IMR-90 (cell line): ENCODE data around the gene PCSK6. TPM values are rescaled to one million over a fixed set of nuclear protein-coding genes. Genes with fewer than 3 reads are reported as not detected.

ENCODE experiments used
- ATAC-seq: fragments of 200-7000 bp; cut with Tn5 transposase; 2 replicates; pipeline ENCODE4 v1.9.1; 2020; ENCODE audit warnings: low read depth, mild to moderate bottlenecking, moderate library complexity
- BruUV-seq: library from RNA; stranded (reverse); fragments of 400-500 nt; replicated peaks from 2 replicates; lab custom pipeline; 2021; lab: Mats Ljungman, UMichigan
- CTCF ChIA-PET: fragments of 300-600 bp; formaldehyde crosslinking; extraction: SDS; loops from one replicate; lab custom pipeline; 2021; ENCODE audit warnings: antibody characterized with exemption; lab: Yijun Ruan, JAX
- POLR2A ChIA-PET: fragments of 300-600 bp; sonication (Branson Sonifier 250); formaldehyde crosslinking; loops from one replicate; lab custom pipeline; 2022; ENCODE audit warnings: antibody characterized with exemption; ENCODE audit not compliant: unreplicated experiment; lab: Charles Lee
- DNase-seq: peaks from one replicate; pipeline ENCODE4 v3.0.0; 2013
- H2AFZ ChIP-seq: replicated peaks from 2 replicates; pipeline ENCODE3; 2013; ENCODE audit warnings: low read length, mild to moderate bottlenecking; ENCODE audit not compliant: poor library complexity
- H2AK5ac ChIP-seq: 2 replicates; pipeline ENCODE4 v1.6.1; 2013; ENCODE audit warnings: low read depth, low read length, inconsistent platforms
- H2AK9ac ChIP-seq: replicated peaks from 2 replicates; pipeline ENCODE3; 2013; ENCODE audit warnings: mild to moderate bottlenecking, low read depth, low read length, moderate library complexity; ENCODE audit not compliant: poor library complexity
- H2BK120ac ChIP-seq: 2 replicates; pipeline ENCODE4 v1.6.1; 2013; ENCODE audit warnings: low read depth, low read length, inconsistent platforms
- H2BK15ac ChIP-seq: 3 replicates; pipeline ENCODE4 v1.6.1; 2013; ENCODE audit warnings: low read depth, low read length, inconsistent platforms
- H2BK20ac ChIP-seq: 2 replicates; pipeline ENCODE4 v1.6.1; 2013; ENCODE audit warnings: low read depth, mild to moderate bottlenecking, inconsistent platforms, low read length, moderate library complexity
- H2BK5ac ChIP-seq: 2 replicates; pipeline ENCODE4 v1.6.1; 2013; ENCODE audit warnings: mild to moderate bottlenecking, low read depth, low read length, inconsistent platforms; ENCODE audit not compliant: poor library complexity, severe bottlenecking
- H3K14ac ChIP-seq: replicated peaks from 2 replicates; pipeline ENCODE4 v1.6.1; 2013; ENCODE audit warnings: low read depth, low read length, inconsistent platforms
- H3K18ac ChIP-seq: 2 replicates; pipeline ENCODE4 v1.6.1; 2013; ENCODE audit warnings: low read depth, low read length, control low read depth
- H3K23ac ChIP-seq: 2 replicates; pipeline ENCODE4 v1.6.1; 2013; ENCODE audit warnings: low read depth, low read length, inconsistent platforms
- H3K27ac ChIP-seq: 2 replicates; pipeline ENCODE4 v1.5.1; 2013; ENCODE audit warnings: mild to moderate bottlenecking, control low read depth, low read length; ENCODE audit not compliant: insufficient read depth
- H3K27me3 ChIP-seq: 2 replicates; pipeline ENCODE4 v1.6.1; 2013; ENCODE audit warnings: low read length; ENCODE audit not compliant: control insufficient read depth, insufficient read depth
- H3K36me3 ChIP-seq: 2 replicates; pipeline ENCODE4 v1.6.1; 2013; ENCODE audit warnings: low read length, mixed read lengths; ENCODE audit not compliant: control insufficient read depth, insufficient read depth
- H3K4ac ChIP-seq: 2 replicates; pipeline ENCODE4 v1.6.1; 2013; ENCODE audit warnings: low read depth, low read length, inconsistent platforms
- H3K4me1 ChIP-seq: 2 replicates; pipeline ENCODE4 v1.6.1; 2013; ENCODE audit warnings: low read length, mixed read lengths; ENCODE audit not compliant: control insufficient read depth, insufficient read depth
- H3K4me2 ChIP-seq: 2 replicates; pipeline ENCODE4 v1.6.1; 2013; ENCODE audit warnings: low read depth, mild to moderate bottlenecking, control low read depth, low read length, moderate library complexity
- H3K4me3 ChIP-seq: 2 replicates; pipeline ENCODE4 v1.5.1; 2013; ENCODE audit warnings: low read depth, mild to moderate bottlenecking, control low read depth, low read length, moderate library complexity; ENCODE audit not compliant: insufficient read depth
- H3K56ac ChIP-seq: 2 replicates; pipeline ENCODE4 v1.6.1; 2013; ENCODE audit warnings: low read length, inconsistent platforms; ENCODE audit not compliant: insufficient read depth; ENCODE audit errors: extremely low read depth
- H3K79me1 ChIP-seq, 2 experiments: 2 replicates each; pipeline ENCODE4 v1.6.1; 2013; ENCODE audit warnings: low read length in 2 of 2, inconsistent platforms in 1 of 2, low read depth in 1 of 2
- H3K9ac ChIP-seq: 2 replicates; pipeline ENCODE4 v1.6.1; 2013; ENCODE audit warnings: low read depth, low read length, control low read depth
- H3K9me1 ChIP-seq: 2 replicates; pipeline ENCODE4 v1.6.1; 2013; ENCODE audit warnings: low read length, inconsistent platforms; ENCODE audit not compliant: insufficient read depth
- H3K9me3 ChIP-seq: 2 replicates; pipeline ENCODE4 v1.6.1; 2013; ENCODE audit warnings: low read length; ENCODE audit not compliant: control insufficient read depth, insufficient read depth
- H4K20me1 ChIP-seq: 2 replicates; pipeline ENCODE4 v1.6.1; 2013; ENCODE audit warnings: low read length, inconsistent platforms; ENCODE audit not compliant: insufficient read depth
- H4K5ac ChIP-seq: 2 replicates; pipeline ENCODE4 v1.6.1; 2013; ENCODE audit warnings: mild to moderate bottlenecking, low read depth, low read length, control low read depth
- H4K8ac ChIP-seq, 2 experiments: 2 replicates each; pipeline ENCODE4 v1.6.1; 2013; ENCODE audit warnings: low read depth in 2 of 2, low read length in 2 of 2, control low read depth in 1 of 2, inconsistent platforms in 1 of 2
- H4K91ac ChIP-seq: 2 replicates; pipeline ENCODE4 v1.6.1; 2013; ENCODE audit warnings: low read depth, low read length, inconsistent platforms; ENCODE audit not compliant: insufficient read depth
- BHLHE40 ChIP-seq: fragments of 150-350 bp; IDR thresholded peaks from 2 replicates; pipeline ENCODE4 v1.6.1; 2016; ENCODE audit warnings: mild to moderate bottlenecking, low read depth, low read length
- CEBPB ChIP-seq: IDR thresholded peaks from 2 replicates; pipeline ENCODE4 v1.6.1; 2012; ENCODE audit warnings: low read depth, low read length, improper control_type of control experiment
- CHD1 ChIP-seq: IDR thresholded peaks from 2 replicates; pipeline ENCODE4 v1.6.1; 2012; ENCODE audit warnings: low read depth, low read length, improper control_type of control experiment
- CTCF ChIP-seq: conservative IDR thresholded peaks from 2 replicates; pipeline ENCODE4 v1.5.1; 2012; ENCODE audit warnings: mild to moderate bottlenecking, low read depth, low read length, improper control_type of control experiment
- ELK1 ChIP-seq: fragments of 150-350 bp; IDR thresholded peaks from 2 replicates; pipeline ENCODE4 v1.6.1; 2016; ENCODE audit warnings: low read depth, mild to moderate bottlenecking, low read length, moderate library complexity, borderline replicate concordance
- FOS ChIP-seq: fragments of 150-350 bp; IDR thresholded peaks from 2 replicates; pipeline ENCODE4 v1.6.1; 2016; ENCODE audit warnings: low read depth, low read length
- MAFK ChIP-seq: IDR thresholded peaks from 2 replicates; pipeline ENCODE4 v1.6.1; 2012; ENCODE audit warnings: low read depth, low read length, improper control_type of control experiment
- MAZ ChIP-seq: IDR thresholded peaks from 2 replicates; pipeline ENCODE4 v1.6.1; 2012; ENCODE audit warnings: low read depth, mild to moderate bottlenecking, low read length, improper control_type of control experiment, moderate library complexity, borderline replicate concordance
- MXI1 ChIP-seq: IDR thresholded peaks from 2 replicates; pipeline ENCODE4 v1.6.1; 2012; ENCODE audit warnings: low read depth, mild to moderate bottlenecking, low read length, moderate library complexity, borderline replicate concordance
- NFE2L2 ChIP-seq: fragments of 150-350 bp; IDR thresholded peaks from 2 replicates; pipeline ENCODE4 v1.6.1; 2016; ENCODE audit warnings: low read depth, mild to moderate bottlenecking, low read length
- POLR2A ChIP-seq: IDR thresholded peaks from 2 replicates; pipeline ENCODE4 v1.6.1; 2012; ENCODE audit warnings: mild to moderate bottlenecking, low read depth, low read length
- RCOR1 ChIP-seq: IDR thresholded peaks from 2 replicates; pipeline ENCODE4 v1.6.1; 2012; ENCODE audit warnings: mild to moderate bottlenecking, low read length, improper control_type of control experiment; ENCODE audit not compliant: insufficient replicate concordance
- RFX5 ChIP-seq: IDR thresholded peaks from 2 replicates; pipeline ENCODE4 v1.8.0; 2012; ENCODE audit warnings: low read depth, mild to moderate bottlenecking, low read length, moderate library complexity
- SMC3 ChIP-seq: fragments of 150-350 bp; IDR thresholded peaks from 2 replicates; pipeline ENCODE4 v1.6.1; 2016; ENCODE audit warnings: low read depth, mild to moderate bottlenecking, antibody characterized with exemption, low read length, moderate library complexity
- USF2 ChIP-seq: fragments of 150-350 bp; IDR thresholded peaks from 2 replicates; pipeline ENCODE4 v1.6.1; 2017; ENCODE audit warnings: mild to moderate bottlenecking, antibody characterized with exemption, low read length, low read depth
- WGBS, 2 experiments: methylation state at CpG; one replicate each; pipeline versions ENCODE4 v1.1.5 to v1.1.7; 2013; ENCODE audit warnings: missing lambda C conversion rate in 2 of 2; ENCODE audit not compliant: insufficient read length in 1 of 2; ENCODE audit errors: extremely low coverage in 2 of 2; 5-methylcytosine and 5-hydroxymethylcytosine counted together
- dilution Hi-C: fragments of 300-500 bp; cut with HindIII; formaldehyde crosslinking; loops from one replicate; pipeline ENCODE4 v1.14.3; 2018; ENCODE audit warnings: low sequenced_read_pairs; ENCODE audit not compliant: unreplicated experiment
- in situ Hi-C: fragments of 300-500 bp; cut with MboI; formaldehyde crosslinking; loops from 3 replicates; pipeline ENCODE4 v1.14.3; 2019; ENCODE audit warnings: low sequenced_read_pairs, inconsistent platforms, mixed read lengths
- intact Hi-C: fragments of 100-400 bp; cut with micrococcal nuclease; formaldehyde crosslinking; loops from 2 replicates; pipeline ENCODE4 v1.10.0; 2022
- polyA plus RNA-seq, 3 experiments: library from polyadenylated mRNA; depleted of rRNA; stranded (reverse); fragments of >200 nt; gene quantifications; 2 replicates each; pipeline ENCODE4 v1.2.3, GENCODE V29; 2012; ENCODE audit warnings: low replicate concordance in 1 of 3
- total RNA-seq: library from RNA; depleted of rRNA; stranded (reverse); fragments of >200 nt; gene quantifications from 2 replicates; pipeline ENCODE4 v1.2.3, GENCODE V29; 2012

PCSK6 gene
- total and polyA plus RNA-seq, 2 of the 4 experiments (the other 2 are of a cell fraction), result not detected

GRCh38 chr15:101449471-101450402, 39.8 kb downstream of the PCSK6 start:
- no peak overlapping the region for H2BK20ac ChIP-seq
- DNase-seq, result no peak
- H2BK120ac ChIP-seq, result no peak overlapping the region
- no peak overlapping the region for H3K4ac ChIP-seq
- 51% methylated on average over 11 of the region's 21 CpGs; no CpG with 5 or more reads in 1 of the 2 experiments for WGBS, 2 experiments
- dilution Hi-C loops (no loop called here), in situ Hi-C loops (no loop called here), intact Hi-C loops (no loop called here)
- no peak overlapping the region for H3K23ac ChIP-seq
- H2BK15ac ChIP-seq, result no peak overlapping the region
- no peak overlapping the region for H2BK5ac ChIP-seq
- no peak overlapping the region for H3K56ac ChIP-seq
- H3K4me3 ChIP-seq, result no peak overlapping the region
- no peak overlapping the region for H3K4me2 ChIP-seq
- ATAC-seq, result no peak
- H3K9ac ChIP-seq, result no peak overlapping the region
- no peak overlapping the region for H2AK9ac ChIP-seq
- H3K14ac ChIP-seq, result no peak overlapping the region
- no peak overlapping the region for H2AFZ ChIP-seq
- no peaks in the 10 kb centered on the region for H3K9me1 ChIP-seq
- H2AK5ac ChIP-seq, result no peak overlapping the region
- H3K9me3 ChIP-seq, result no peaks in the 10 kb centered on the region; the same call in 1 of the 2 replicates
- no TSS peak for BruUV-seq
- H4K20me1 ChIP-seq, result no peaks in the 10 kb centered on the region
- no peak overlapping the region for H3K27ac ChIP-seq
- H4K8ac ChIP-seq, result no peak overlapping the region
- H4K91ac ChIP-seq, result no peak overlapping the region
- peaks cover 23% of the 10 kb centered on the region for H3K27me3 ChIP-seq
- no peaks in the 10 kb centered on the region for H3K36me3 ChIP-seq
- H3K18ac ChIP-seq, result no peak overlapping the region
- CTCF ChIA-PET, result no interaction called here
- H3K79me1 ChIP-seq, result no peaks in the 10 kb centered on the region
- H3K4me1 ChIP-seq, result no peaks in the 10 kb centered on the region
- no peak overlapping the region for H4K5ac ChIP-seq
- POLR2A ChIA-PET, result no interaction called here
- no peak for TF ChIP-seq CTCF
- no peak for TF ChIP-seq CHD1
- no peak for TF ChIP-seq BHLHE40
- no peak for TF ChIP-seq SMC3
- TF ChIP-seq POLR2A, result no peak
- no peak for TF ChIP-seq ELK1
- TF ChIP-seq NFE2L2, result no peak
- no peak for TF ChIP-seq RFX5
- TF ChIP-seq MXI1, result no peak
- no peak for TF ChIP-seq MAFK
- TF ChIP-seq MAZ, result no peak
- TF ChIP-seq CEBPB, result no peak
- no peak for TF ChIP-seq FOS
- no peak for TF ChIP-seq USF2
- no peak for TF ChIP-seq RCOR1
